Stomach (tissue), 9 donors: ENCODE measurements around the gene KCNE4. TPM values are rescaled to one million over a fixed set of nuclear protein-coding genes. Genes with fewer than 3 reads are reported as not detected.

Experiments
- DNase-seq, 2 donors: peaks; one replicate each; pipeline versions ENCODE4 v3.0.0 to v3.0.0-alpha.2; 2013 to 2019
- H3K27ac ChIP-seq, 5 donors: fragments of 200-600 bp in 4 of 5; sonication (generic) in 4 of 5; one replicate each; pipeline ENCODE4 v1.5.1; 2013 to 2019; ENCODE audit warnings: mild to moderate bottlenecking in 1 of 5, moderate library complexity in 1 of 5
- H3K27me3 ChIP-seq, 3 donors: fragments of 200-600 bp; sonication (generic); one replicate each; pipeline ENCODE4 v1.5.1; 2017 to 2019; ENCODE audit warnings: mixed run types in 1 of 3
- H3K36me3 ChIP-seq, 4 donors: fragments of 200-600 bp; sonication (generic); 1 replicate in 3 of 4; 2 replicates in 1 of 4; pipeline ENCODE4 v1.5.1; 2016 to 2019
- H3K4me1 ChIP-seq, 4 donors: fragments of 200-600 bp; sonication (generic); one replicate each; pipeline ENCODE4 v1.5.1; 2016 to 2019
- H3K4me3 ChIP-seq, 4 donors: fragments of 200-600 bp; sonication (generic) in 3 of 4; one replicate each; pipeline ENCODE4 v1.5.1; 2016 to 2019; ENCODE audit warnings: mild to moderate bottlenecking in 1 of 4
- H3K9me3 ChIP-seq, 4 donors: fragments of 200-600 bp; sonication (generic); one replicate each; pipeline ENCODE4 v1.5.1; 2016 to 2019
- CTCF ChIP-seq, 7 experiments: fragments of 450-650 bp in 4 of 7; fragments of 200-600 bp in 3 of 7; sonication (generic) in 3 of 7; IDR thresholded peaks; one replicate each; pipeline ENCODE4 v1.5.1; 2016 to 2019; ENCODE audit warnings: antibody characterized with exemption in 7 of 7, control low read depth in 2 of 7, mild to moderate bottlenecking in 1 of 7
- EP300 ChIP-seq: sonication (generic); formaldehyde crosslinking; IDR thresholded peaks from one replicate; pipeline ENCODE4 v1.6.1; 2017; ENCODE audit warnings: antibody characterized with exemption
- POLR2A ChIP-seq, 4 donors: fragments of 450-650 bp; IDR thresholded peaks; one replicate each; pipeline ENCODE4 v1.6.1; 2016; ENCODE audit warnings: antibody characterized with exemption in 4 of 4, control low read depth in 2 of 4, mild to moderate bottlenecking in 1 of 4, moderate library complexity in 1 of 4
- POLR2AphosphoS5 ChIP-seq, 3 donors: sonication (generic); formaldehyde crosslinking; IDR thresholded peaks; one replicate each; pipeline ENCODE4 v1.6.1; 2016; ENCODE audit warnings: antibody characterized with exemption in 3 of 3
- WGBS, 5 donors: extraction: QIAGEN DNeasy Blood & Tissue Kit in 3 of 5; methylation state at CpG; one replicate each; pipeline versions ENCODE4 v1.1.5 to v1.1.7; 2013 to 2018; 5-methylcytosine and 5-hydroxymethylcytosine counted together
- intact Hi-C: fragments of 100-400 bp; cut with DNase I; formaldehyde crosslinking; loops from one replicate; pipeline ENCODE4 v1.15.1; 2023; ENCODE audit warnings: low total_unique reads
- polyA plus RNA-seq, 3 donors: library from polyadenylated mRNA; stranded (reverse); fragments of 200-250 nt; gene quantifications; one replicate each; pipeline ENCODE4 v1.2.3, GENCODE V29; 2013
- total RNA-seq, 5 donors: library from RNA; depleted of rRNA; stranded (reverse); fragments of >200 nt; gene quantifications; one replicate each; pipeline versions ENCODE4 v1.1.0 to v1.2.3, GENCODE V29; 2014 to 2016
- donor health status: healthy with polysubstance abuse.
- donor health status: Bipolar disorder and iron deficiency.
- donor health status: healthy.

KCNE4 gene
- total and polyA plus RNA-seq, 8 donors = 0.58 to 16.3 (median 2.9) TPM; not detected in 1

GRCh38 chr2:223072826-223073225 lies 20.8 kb downstream of the KCNE4 start:
- no peak overlapping the region for H3K4me3 ChIP-seq
- TF ChIP-seq POLR2AphosphoS5 (IDR thresholded peaks at IDR 0.05) = no peak
- no peak for TF ChIP-seq CTCF (IDR thresholded peaks at IDR 0.05)
- TF ChIP-seq EP300 = no peak
- TF ChIP-seq POLR2A (IDR thresholded peaks at IDR 0.05) = no peak
- H3K4me1 ChIP-seq = no peaks in the 10 kb centered on the region
- no peak overlapping the region for H3K27ac ChIP-seq
- no peaks in the 10 kb centered on the region for H3K9me3 ChIP-seq
- intact Hi-C loops = no loop called here
- WGBS, 5 donors = 84 to 96% (median 91%) methylated on average over 3 of the region's 3 CpGs
- no peak for DNase-seq
- H3K36me3 ChIP-seq = no peaks in the 10 kb centered on the region
- H3K27me3 ChIP-seq = no peaks in the 10 kb centered on the region

GRCh38 chr2:223075301-223076270 lies 23.6 kb downstream of the KCNE4 start:
- DNase-seq = no peak
- Histone ChIP-seq H3K27me3 (no peaks in the 10 kb centered on the region), H3K27ac (no peak overlapping the region), H3K36me3 (no peaks in the 10 kb centered on the region), H3K4me3 (no peak overlapping the region), H3K9me3 (no peaks in the 10 kb centered on the region), H3K4me1 (no peaks in the 10 kb centered on the region)
- TF ChIP-seq EP300 (no peak), POLR2AphosphoS5 (IDR thresholded peaks at IDR 0.05) (no peak), CTCF (IDR thresholded peaks at IDR 0.05) (no peak), POLR2A (IDR thresholded peaks at IDR 0.05) (no peak)
- WGBS, 5 donors = 67 to 84% (median 69%) methylated on average over 6 of the region's 6 CpGs
- intact Hi-C loops = no loop called here

GRCh38 chr2:223076573-223076972 lies 24.6 kb downstream of the KCNE4 start:
- Histone ChIP-seq H3K4me1 (no peaks in the 10 kb centered on the region), H3K9me3 (no peaks in the 10 kb centered on the region), H3K27me3 (no peaks in the 10 kb centered on the region), H3K27ac (no peak overlapping the region), H3K36me3 (no peaks in the 10 kb centered on the region), H3K4me3 (no peak overlapping the region)
- WGBS, 5 donors = 74 to 85% (median 81%) methylated on average over 6 of the region's 6 CpGs
- intact Hi-C loops = no loop called here
- TF ChIP-seq POLR2A (IDR thresholded peaks at IDR 0.05) = no peak
- TF ChIP-seq EP300 = no peak
- no peak for TF ChIP-seq POLR2AphosphoS5 (IDR thresholded peaks at IDR 0.05)
- TF ChIP-seq CTCF (IDR thresholded peaks at IDR 0.05) = no peak
- DNase-seq = no peak

- Histone ChIP-seq H3K4me3 (no peak overlapping the region), H3K27ac (no peak overlapping the region), H3K27me3 (no peaks in the 10 kb centered on the region), H3K9me3 (no peaks in the 10 kb centered on the region), H3K4me1 (no peaks in the 10 kb centered on the region), H3K36me3 (no peaks in the 10 kb centered on the region)
- intact Hi-C loops = no loop called here
- TF ChIP-seq CTCF (IDR thresholded peaks at IDR 0.05) = no peak
- TF ChIP-seq POLR2AphosphoS5 (IDR thresholded peaks at IDR 0.05) = no peak
- TF ChIP-seq EP300 = no peak
- TF ChIP-seq POLR2A (IDR thresholded peaks at IDR 0.05) = no peak
- DNase-seq = no peak
- WGBS, 5 donors = 59 to 93% (median 68%) methylated on average over 1 of the region's 1 CpG
Measured at GRCh38 chr2:223078482-223078881, 26.5 kb downstream of the KCNE4 start.
